ENCODE data around the gene PHF21A. TPM values are rescaled to one million over a fixed set of nuclear protein-coding genes. Genes with fewer than 3 reads are reported as not detected.
"Not testable (repeated sequence)": the region's sequence is repeated elsewhere in the genome, so short reads cannot be mapped to it uniquely, and the experiment has no call there.

Gene PHF21A
- total and polyA plus RNA-seq, 4 donors = 12.0 to 84.0 (median 48.9) TPM

- intact Hi-C loops (cut with DNase I) = no loop called here
- DNase-seq (peak in 1 of 2 donors; percentile 65), ATAC-seq (ENCODE audit: low FRiP score) (no peak)
- 82 to 87% methylated on average over 15 of the region's 15 CpGs for WGBS, 2 donors
- Histone ChIP-seq H3K36me3 (ENCODE audit: control insufficient read depth in 1 of 2, insufficient read depth in 2 of 2, low read length in 1 of 2) (no peaks in the 10 kb centered on the region), H3K4me1 (ENCODE audit: control insufficient read depth in 1 of 2, insufficient read depth in 2 of 2, low read length in 2 of 2) (no peaks in the 10 kb centered on the region), H3K4me3 (ENCODE audit: low read length in 2 of 2) (no peak overlapping the region), H3K27me3 (ENCODE audit: control insufficient read depth in 1 of 2, insufficient read depth in 2 of 2, low read length in 1 of 2) (no peaks in the 10 kb centered on the region), H3K9me3 (ENCODE audit: control insufficient read depth, low read length) (no peaks in the 10 kb centered on the region), H3K27ac (ENCODE audit: low read depth in 1 of 2, low read length in 2 of 2) (no peak overlapping the region)
Observed at GRCh38 chr11:45904309-45904915, 216.8 kb downstream of the PHF21A start.

DNA sequence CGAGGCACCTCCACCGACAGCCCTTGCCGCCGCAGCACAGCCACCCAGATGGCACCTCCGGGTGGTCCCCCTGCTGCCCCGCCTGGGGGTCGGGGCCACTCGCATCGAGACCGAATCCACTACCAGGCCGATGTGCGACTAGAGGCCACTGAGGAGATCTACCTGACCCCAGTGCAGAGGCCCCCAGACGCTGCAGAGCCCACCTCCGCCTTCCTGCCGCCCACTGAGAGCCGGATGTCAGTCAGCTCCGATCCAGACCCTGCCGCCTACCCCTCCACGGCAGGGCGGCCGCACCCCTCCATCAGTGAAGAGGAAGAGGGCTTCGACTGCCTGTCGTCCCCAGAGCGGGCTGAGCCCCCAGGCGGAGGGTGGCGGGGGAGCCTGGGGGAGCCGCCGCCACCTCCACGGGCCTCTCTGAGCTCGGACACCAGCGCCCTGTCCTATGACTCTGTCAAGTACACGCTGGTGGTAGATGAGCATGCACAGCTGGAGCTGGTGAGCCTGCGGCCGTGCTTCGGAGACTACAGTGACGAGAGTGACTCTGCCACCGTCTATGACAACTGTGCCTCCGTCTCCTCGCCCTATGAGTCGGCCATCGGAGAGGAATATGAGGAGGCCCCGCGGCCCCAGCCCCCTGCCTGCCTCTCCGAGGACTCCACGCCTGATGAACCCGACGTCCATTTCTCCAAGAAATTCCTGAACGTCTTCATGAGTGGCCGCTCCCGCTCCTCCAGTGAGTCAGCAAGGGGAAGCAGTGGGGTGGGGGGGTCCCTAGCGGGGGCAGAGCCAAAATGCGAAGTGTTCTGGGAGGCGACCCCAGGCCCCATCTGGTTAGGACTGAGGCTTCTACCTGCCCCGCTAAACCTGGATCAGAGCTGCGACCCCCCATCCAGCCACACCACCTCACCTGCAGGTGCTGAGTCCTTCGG lies 218.5 kb downstream of the PHF21A start:
- H3K4me3 ChIP-seq (ENCODE audit: low read length in 2 of 2) = no peak overlapping the region
- ATAC-seq (ENCODE audit: low FRiP score) = no peak
- 93 to 94% methylated on average over 56 of the region's 56 CpGs for WGBS, 2 donors
- intact Hi-C loops (cut with DNase I) = no loop called here
- no peaks in the 10 kb centered on the region for H3K4me1 ChIP-seq (ENCODE audit: control insufficient read depth in 1 of 2, insufficient read depth in 2 of 2, low read length in 2 of 2)
- no peaks in the 10 kb centered on the region for H3K36me3 ChIP-seq (ENCODE audit: control insufficient read depth in 1 of 2, insufficient read depth in 2 of 2, low read length in 1 of 2)
- H3K9me3 ChIP-seq (ENCODE audit: control insufficient read depth, low read length) = no peaks in the 10 kb centered on the region
- peak in 1 of 2 donors; percentile 76 for DNase-seq
- no peak overlapping the region for H3K27ac ChIP-seq (ENCODE audit: low read depth in 1 of 2, low read length in 2 of 2)
- no peaks in the 10 kb centered on the region for H3K27me3 ChIP-seq (ENCODE audit: control insufficient read depth in 1 of 2, insufficient read depth in 2 of 2, low read length in 1 of 2)

DNA sequence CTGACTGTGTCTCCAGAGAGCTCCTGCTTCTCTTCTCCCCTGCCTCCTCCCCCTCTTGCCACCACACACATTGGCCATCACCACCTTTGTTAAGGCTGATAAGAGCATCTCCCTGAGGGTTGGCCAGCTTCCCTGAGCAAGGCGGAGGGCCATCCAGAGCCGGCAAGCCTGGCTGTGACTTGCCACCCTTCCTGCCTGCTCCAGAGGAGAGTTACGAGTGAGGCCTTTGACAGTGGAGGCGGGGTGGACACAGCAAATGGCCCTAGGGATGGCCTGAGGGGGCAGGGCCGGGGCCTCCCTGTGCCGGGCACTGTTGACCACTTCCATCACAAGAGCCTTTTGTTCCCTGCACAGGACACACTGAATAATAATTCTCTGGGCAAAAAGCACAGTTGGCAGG lies 219.6 kb downstream of the PHF21A start:
- no peaks in the 10 kb centered on the region for H3K4me1 ChIP-seq (ENCODE audit: control insufficient read depth in 1 of 2, insufficient read depth in 2 of 2, low read length in 2 of 2)
- no peaks in the 10 kb centered on the region for H3K9me3 ChIP-seq (ENCODE audit: control insufficient read depth, low read length)
- intact Hi-C loops (cut with DNase I) = no loop called here
- no peak overlapping the region for H3K27ac ChIP-seq (ENCODE audit: low read depth in 1 of 2, low read length in 2 of 2)
- no peaks in the 10 kb centered on the region for H3K27me3 ChIP-seq (ENCODE audit: control insufficient read depth in 1 of 2, insufficient read depth in 2 of 2, low read length in 1 of 2)
- no peak for ATAC-seq (ENCODE audit: low FRiP score)
- peak in 1 of 2 donors; percentile 65 for DNase-seq
- 74 to 76% methylated on average over 6 of the region's 6 CpGs for WGBS, 2 donors
- H3K36me3 ChIP-seq (ENCODE audit: control insufficient read depth in 1 of 2, insufficient read depth in 2 of 2, low read length in 1 of 2) = no peaks in the 10 kb centered on the region
- no peak overlapping the region for H3K4me3 ChIP-seq (ENCODE audit: low read length in 2 of 2)

DNA sequence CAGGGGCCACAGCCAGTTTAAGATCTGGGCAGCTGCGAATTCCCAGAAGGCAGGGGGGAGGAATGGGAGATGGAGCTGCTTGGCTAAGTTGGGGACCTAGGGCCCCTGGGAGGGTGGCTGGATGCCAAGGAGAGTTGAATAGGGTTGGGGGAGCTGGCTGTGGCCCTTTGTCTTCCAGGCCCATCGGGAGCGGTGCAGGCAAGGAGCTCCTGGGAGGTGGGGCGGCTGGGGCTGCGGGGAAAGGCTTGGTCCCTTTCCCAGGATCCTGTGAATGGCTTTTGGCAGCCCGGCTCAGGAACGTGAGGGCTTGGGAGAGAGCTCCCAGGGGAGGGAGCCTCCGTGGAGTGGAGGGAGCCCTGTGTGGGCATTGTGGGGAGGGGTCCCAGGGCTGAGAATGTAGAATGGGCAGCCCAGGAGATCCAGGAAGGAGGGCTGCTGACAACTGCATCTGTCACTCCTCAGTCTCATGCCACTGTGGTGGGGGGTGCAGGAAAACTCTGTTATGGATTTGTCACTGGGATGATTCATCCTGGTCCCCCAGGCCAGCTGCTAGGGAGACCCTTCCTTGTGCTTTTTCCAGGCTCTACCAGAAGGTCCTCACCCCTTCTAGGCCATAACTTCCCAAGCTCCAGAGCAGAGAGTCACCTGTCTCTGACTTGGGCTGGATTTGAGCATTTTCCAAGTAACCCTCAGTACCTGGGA lies 220.2 kb downstream of the PHF21A start:
- no peak overlapping the region for H3K4me3 ChIP-seq (ENCODE audit: low read length in 2 of 2)
- intact Hi-C loops (cut with DNase I) = no loop called here
- no peaks in the 10 kb centered on the region for H3K9me3 ChIP-seq (ENCODE audit: control insufficient read depth, low read length)
- WGBS, 2 donors = 5% methylated on average over 8 of the region's 8 CpGs
- no peaks in the 10 kb centered on the region for H3K27me3 ChIP-seq (ENCODE audit: control insufficient read depth in 1 of 2, insufficient read depth in 2 of 2, low read length in 1 of 2)
- H3K27ac ChIP-seq (ENCODE audit: low read depth in 1 of 2, low read length in 2 of 2) = no peak overlapping the region
- no peaks in the 10 kb centered on the region for H3K36me3 ChIP-seq (ENCODE audit: control insufficient read depth in 1 of 2, insufficient read depth in 2 of 2, low read length in 1 of 2)
- peak in 1 of 2 donors; percentile 75 for DNase-seq
- no peaks in the 10 kb centered on the region for H3K4me1 ChIP-seq (ENCODE audit: control insufficient read depth in 1 of 2, insufficient read depth in 2 of 2, low read length in 2 of 2)
- ATAC-seq (ENCODE audit: low FRiP score) = no peak

- DNase-seq = peak in 1 of 2 donors; percentile 78
- intact Hi-C loops (cut with DNase I); ATAC-seq (ENCODE audit: low FRiP score); H3K36me3 ChIP-seq (ENCODE audit: control insufficient read depth in 1 of 2, insufficient read depth in 2 of 2, low read length in 1 of 2); H3K9me3 ChIP-seq (ENCODE audit: control insufficient read depth, low read length); H3K27me3 ChIP-seq (ENCODE audit: control insufficient read depth in 1 of 2, insufficient read depth in 2 of 2, low read length in 1 of 2); H3K27ac ChIP-seq (ENCODE audit: low read depth in 1 of 2, low read length in 2 of 2); H3K4me1 ChIP-seq (ENCODE audit: control insufficient read depth in 1 of 2, insufficient read depth in 2 of 2, low read length in 2 of 2): not testable (repeated sequence)
- WGBS, 2 donors = 1 to 2% methylated on average over 15 to 41 of the region's 59 CpGs
- peak overlapping the region; percentile 6 to 25 for H3K4me3 ChIP-seq (ENCODE audit: low read length in 2 of 2)
Observed at GRCh38 chr11:45900175-45900800, 221.0 kb downstream of the PHF21A start.

DNA sequence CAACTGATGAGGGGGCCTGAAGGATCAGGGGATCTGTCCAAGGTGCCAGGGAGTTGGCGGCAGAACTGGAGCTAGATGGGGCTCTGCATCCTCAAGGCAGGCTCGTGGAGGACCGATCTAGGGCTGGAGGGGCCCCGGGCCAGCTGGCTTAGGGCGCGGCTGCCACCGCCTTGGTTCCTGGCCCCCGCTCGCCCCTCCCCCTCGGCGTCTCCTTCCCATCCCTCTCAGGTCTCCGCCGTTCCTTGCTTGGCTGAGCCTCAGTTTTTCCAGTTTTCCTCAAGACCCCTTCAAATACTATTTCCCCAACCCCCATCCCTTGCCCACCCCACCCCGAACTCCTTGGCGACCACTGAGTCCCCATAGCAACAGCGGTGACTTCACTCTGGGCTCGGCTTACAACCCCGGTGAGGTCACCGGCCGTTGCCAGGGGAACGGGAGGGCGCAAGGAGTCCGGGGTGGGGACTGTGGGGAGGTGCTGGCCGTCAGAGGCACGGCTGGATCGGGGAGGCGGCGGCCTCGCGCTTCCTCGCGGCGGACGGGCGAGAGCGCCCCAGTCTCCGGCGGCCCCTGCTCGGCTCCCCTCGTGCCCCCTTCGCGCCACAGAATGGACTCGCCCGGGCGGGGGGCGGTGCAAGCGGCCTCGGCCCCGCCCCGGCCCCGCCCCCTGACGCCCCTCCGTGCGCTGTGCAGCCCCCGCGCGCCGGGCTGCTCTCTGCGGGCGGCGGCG lies 221.6 kb downstream of the PHF21A start:
- intact Hi-C loops (cut with DNase I) = no loop called here
- DNase-seq = peak; percentile 91 to 96
- 0 to 1% methylated on average over 48 to 62 of the region's 62 CpGs for WGBS, 2 donors
- H3K27me3 ChIP-seq (ENCODE audit: control insufficient read depth in 1 of 2, insufficient read depth in 2 of 2, low read length in 1 of 2) = no peaks in the 10 kb centered on the region
- H3K9me3 ChIP-seq (ENCODE audit: control insufficient read depth, low read length) = no peaks in the 10 kb centered on the region
- H3K36me3 ChIP-seq (ENCODE audit: control insufficient read depth in 1 of 2, insufficient read depth in 2 of 2, low read length in 1 of 2) = no peaks in the 10 kb centered on the region
- ATAC-seq (ENCODE audit: low FRiP score) = peak; percentile 87
- no peak overlapping the region for H3K27ac ChIP-seq (ENCODE audit: low read depth in 1 of 2, low read length in 2 of 2)
- no peaks in the 10 kb centered on the region for H3K4me1 ChIP-seq (ENCODE audit: control insufficient read depth in 1 of 2, insufficient read depth in 2 of 2, low read length in 2 of 2)
- peak overlapping the region; percentile 6 to 25 for H3K4me3 ChIP-seq (ENCODE audit: low read length in 2 of 2)

DNA sequence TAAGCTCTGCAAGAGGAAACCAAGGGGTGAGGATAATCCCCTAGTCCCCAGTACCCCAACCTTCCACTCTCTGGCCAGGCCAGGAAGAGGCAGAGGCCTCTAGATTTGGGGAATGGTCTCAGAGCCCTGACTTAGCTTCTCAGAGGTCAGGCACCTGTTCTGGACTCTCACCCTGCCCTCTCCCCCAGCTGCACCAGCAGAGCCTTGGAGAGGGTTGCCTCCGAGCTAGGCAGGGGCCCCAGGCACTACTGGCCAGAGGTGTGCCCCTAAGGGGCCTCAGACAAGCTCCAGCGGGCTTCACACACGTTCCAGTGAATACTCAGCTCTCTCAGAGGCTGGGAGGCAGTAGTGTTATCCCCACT lies 222.2 kb downstream of the PHF21A start:
- intact Hi-C loops (cut with DNase I) = no loop called here
- no peak for ATAC-seq (ENCODE audit: low FRiP score)
- no peak overlapping the region for H3K4me3 ChIP-seq (ENCODE audit: low read length in 2 of 2)
- H3K36me3 ChIP-seq (ENCODE audit: control insufficient read depth in 1 of 2, insufficient read depth in 2 of 2, low read length in 1 of 2) = no peaks in the 10 kb centered on the region
- no peaks in the 10 kb centered on the region for H3K4me1 ChIP-seq (ENCODE audit: control insufficient read depth in 1 of 2, insufficient read depth in 2 of 2, low read length in 2 of 2)
- H3K9me3 ChIP-seq (ENCODE audit: control insufficient read depth, low read length) = no peaks in the 10 kb centered on the region
- no peaks in the 10 kb centered on the region for H3K27me3 ChIP-seq (ENCODE audit: control insufficient read depth in 1 of 2, insufficient read depth in 2 of 2, low read length in 1 of 2)
- no peak for DNase-seq
- 5 to 9% methylated on average over 3 of the region's 3 CpGs for WGBS, 2 donors
- no peak overlapping the region for H3K27ac ChIP-seq (ENCODE audit: low read depth in 1 of 2, low read length in 2 of 2)

- H3K27me3 ChIP-seq (ENCODE audit: control insufficient read depth in 1 of 2, insufficient read depth in 2 of 2, low read length in 1 of 2) = no peaks in the 10 kb centered on the region
- no peaks in the 10 kb centered on the region for H3K9me3 ChIP-seq (ENCODE audit: control insufficient read depth, low read length)
- WGBS, 2 donors = 90 to 94% methylated on average over 6 of the region's 6 CpGs
- no peak overlapping the region for H3K4me3 ChIP-seq (ENCODE audit: low read length in 2 of 2)
- H3K27ac ChIP-seq (ENCODE audit: low read depth in 1 of 2, low read length in 2 of 2) = no peak overlapping the region
- ATAC-seq (ENCODE audit: low FRiP score) = no peak
- H3K4me1 ChIP-seq (ENCODE audit: control insufficient read depth in 1 of 2, insufficient read depth in 2 of 2, low read length in 2 of 2) = no peaks in the 10 kb centered on the region
- no peaks in the 10 kb centered on the region for H3K36me3 ChIP-seq (ENCODE audit: control insufficient read depth in 1 of 2, insufficient read depth in 2 of 2, low read length in 1 of 2)
- no peak for DNase-seq
- intact Hi-C loops (cut with DNase I) = no loop called here
Observed at GRCh38 chr11:45897556-45897955, 223.7 kb downstream of the PHF21A start.
